ENCODE data around the gene IKZF3.

The IKZF3 gene

DNA sequence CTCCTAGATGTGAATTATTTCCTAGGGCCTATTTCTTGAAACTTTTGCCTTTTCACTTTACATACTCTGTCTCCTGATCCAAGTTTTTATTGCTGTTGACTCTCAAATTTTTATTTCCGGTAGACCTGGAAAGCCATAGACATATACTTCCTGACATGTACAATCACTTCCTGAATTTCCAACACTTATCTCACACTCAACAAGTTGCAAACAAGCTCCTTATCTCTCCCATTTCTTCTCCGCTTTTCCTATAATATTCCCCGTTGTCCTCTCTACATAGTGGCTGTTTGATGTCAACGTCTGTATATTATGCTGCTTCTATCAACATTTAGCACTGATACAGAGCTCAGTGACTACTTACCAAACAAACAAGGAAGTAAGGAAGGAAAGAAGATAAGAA lies 59.3 kb downstream of the IKZF3 start:
- 100% methylated on average over 1 to 2 of the region's 4 CpGs for WGBS, 2 donors (ENCODE audit: extremely low coverage in 2 of 2, insufficient read length in 2 of 2, insufficient replicate concordance in 1 of 2)
- DNase-seq (ENCODE audit: low spot score): no peak

GRCh38 chr17:39801055-39801454 lies 63.1 kb downstream of the IKZF3 start:
- H2BK15ac ChIP-seq (ENCODE audit: low read length): no peak overlapping the region
- no peak for DNase-seq (ENCODE audit: low spot score)
- peaks cover 0 to 5% of the 10 kb centered on the region in 2 donors for H3K4me1 ChIP-seq (ENCODE audit: control insufficient read depth in 2 of 2, insufficient read depth in 1 of 2, low read depth in 1 of 2, low read length in 2 of 2)
- no peak overlapping the region for H2AFZ ChIP-seq (ENCODE audit: low read length)
- H4K91ac ChIP-seq (ENCODE audit: low read depth, low read length, poor library complexity): no peak overlapping the region
- no peak overlapping the region for H3K14ac ChIP-seq (ENCODE audit: low read length)
- H2BK5ac ChIP-seq (ENCODE audit: low read length): no peak overlapping the region
- H3K79me1 ChIP-seq (ENCODE audit: low read depth, low read length): no peaks in the 10 kb centered on the region
- no peak overlapping the region for H2BK12ac ChIP-seq (ENCODE audit: low read length)
- no peak overlapping the region for H3K4ac ChIP-seq (ENCODE audit: low read length)
- H4K8ac ChIP-seq (ENCODE audit: low read depth, low read length): no peak overlapping the region
- no peaks in the 10 kb centered on the region for H3K36me3 ChIP-seq (replicated peaks in 1 of 2; ENCODE audit: control insufficient read depth in 2 of 2, insufficient read depth in 2 of 2, low read length in 2 of 2)
- H3K23ac ChIP-seq (ENCODE audit: low read depth, low read length, poor library complexity): no peak overlapping the region
- no peak overlapping the region for H3K9ac ChIP-seq (ENCODE audit: low read depth, low read length, poor library complexity)
- no peak overlapping the region for H2AK5ac ChIP-seq (ENCODE audit: low read depth, low read length)
- WGBS, 2 donors (ENCODE audit: extremely low coverage in 2 of 2, insufficient read length in 2 of 2, insufficient replicate concordance in 1 of 2): no CpG with 5 or more reads among the region's 4 CpGs
- no peak overlapping the region for H3K4me2 ChIP-seq (ENCODE audit: insufficient read depth, low read length, poor library complexity, severe bottlenecking)
- no peak overlapping the region for H2BK120ac ChIP-seq (ENCODE audit: low read depth, low read length)
- H3K18ac ChIP-seq (ENCODE audit: low read length): no peak overlapping the region
- peaks cover 0 to 20% (median 0%) of the 10 kb centered on the region in 3 experiments for H3K27me3 ChIP-seq (ENCODE audit: control insufficient read depth in 3 of 3, insufficient read depth in 3 of 3, low read depth in 1 of 3, low read length in 3 of 3)
- H3K9me3 ChIP-seq (replicated peaks in 1 of 2; ENCODE audit: control insufficient read depth in 2 of 2, insufficient read depth in 1 of 2, low read depth in 1 of 2, low read length in 2 of 2): no peaks in the 10 kb centered on the region
- no peak overlapping the region for H3K4me3 ChIP-seq (ENCODE audit: low read length in 2 of 2)
- no peak overlapping the region for H3K27ac ChIP-seq (replicated peaks; ENCODE audit: low read length)

More for the DNA sequence above, 59.3 kb downstream of the IKZF3 start:
- Histone ChIP-seq H3K27ac (replicated peaks; ENCODE audit: low read length) (no peak overlapping the region), H2BK120ac (ENCODE audit: low read depth, low read length) (no peak overlapping the region), H2BK15ac (ENCODE audit: low read length) (no peak overlapping the region), H3K14ac (ENCODE audit: low read length) (no peak overlapping the region), H3K4me1 (ENCODE audit: control insufficient read depth in 2 of 2, insufficient read depth in 1 of 2, low read depth in 1 of 2, low read length in 2 of 2) (peaks cover 0 to 5% of the 10 kb centered on the region in 2 donors), H3K4me2 (ENCODE audit: insufficient read depth, low read length, poor library complexity, severe bottlenecking) (no peak overlapping the region), H2BK12ac (ENCODE audit: low read length) (no peak overlapping the region), H2AK5ac (ENCODE audit: low read depth, low read length) (no peak overlapping the region), H3K4ac (ENCODE audit: low read length) (no peak overlapping the region), H2BK5ac (ENCODE audit: low read length) (no peak overlapping the region), H3K23ac (ENCODE audit: low read depth, low read length, poor library complexity) (no peak overlapping the region), H4K91ac (ENCODE audit: low read depth, low read length, poor library complexity) (no peak overlapping the region), H4K8ac (ENCODE audit: low read depth, low read length) (no peak overlapping the region), H3K27me3 (ENCODE audit: control insufficient read depth in 3 of 3, insufficient read depth in 3 of 3, low read depth in 1 of 3, low read length in 3 of 3) (peaks cover 0 to 44% (median 0%) of the 10 kb centered on the region in 3 experiments), H3K36me3 (replicated peaks in 1 of 2; ENCODE audit: control insufficient read depth in 2 of 2, insufficient read depth in 2 of 2, low read length in 2 of 2) (no peaks in the 10 kb centered on the region), H3K79me1 (ENCODE audit: low read depth, low read length) (no peaks in the 10 kb centered on the region), H3K18ac (ENCODE audit: low read length) (no peak overlapping the region), H3K9ac (ENCODE audit: low read depth, low read length, poor library complexity) (no peak overlapping the region), H3K9me3 (replicated peaks in 1 of 2; ENCODE audit: control insufficient read depth in 2 of 2, insufficient read depth in 1 of 2, low read depth in 1 of 2, low read length in 2 of 2) (no peaks in the 10 kb centered on the region), H2AFZ (ENCODE audit: low read length) (no peak overlapping the region), H3K4me3 (ENCODE audit: low read length in 2 of 2) (no peak overlapping the region)

DNA sequence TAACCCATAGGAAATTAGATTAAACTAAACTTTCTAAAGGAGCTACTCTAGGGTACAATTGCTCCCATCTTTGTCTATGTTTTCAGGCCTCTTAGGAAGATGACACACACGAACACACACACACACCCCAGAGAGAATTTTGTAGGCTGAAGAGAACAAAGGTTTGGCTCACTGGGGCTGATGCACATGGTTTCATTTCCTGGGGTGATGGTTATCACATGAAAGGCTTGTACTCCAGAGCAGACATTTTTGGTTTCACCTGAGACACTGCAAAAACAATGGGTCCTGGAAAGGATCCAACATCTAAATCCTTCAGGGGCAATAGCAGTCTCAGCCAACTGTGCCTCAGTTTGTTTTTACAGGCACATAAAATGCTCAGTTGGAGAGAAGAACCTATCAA lies 63.6 kb downstream of the IKZF3 start:
- Histone ChIP-seq H4K91ac (ENCODE audit: low read depth, low read length, poor library complexity) (no peak overlapping the region), H3K9ac (ENCODE audit: low read depth, low read length, poor library complexity) (no peak overlapping the region), H3K27me3 (ENCODE audit: control insufficient read depth in 3 of 3, insufficient read depth in 3 of 3, low read depth in 1 of 3, low read length in 3 of 3) (peaks cover 0 to 16% (median 0%) of the 10 kb centered on the region in 3 experiments), H3K9me3 (replicated peaks in 1 of 2; ENCODE audit: control insufficient read depth in 2 of 2, insufficient read depth in 1 of 2, low read depth in 1 of 2, low read length in 2 of 2) (no peaks in the 10 kb centered on the region), H2BK5ac (ENCODE audit: low read length) (no peak overlapping the region), H3K36me3 (replicated peaks in 1 of 2; ENCODE audit: control insufficient read depth in 2 of 2, insufficient read depth in 2 of 2, low read length in 2 of 2) (no peaks in the 10 kb centered on the region), H3K4ac (ENCODE audit: low read length) (no peak overlapping the region), H3K79me1 (ENCODE audit: low read depth, low read length) (no peaks in the 10 kb centered on the region), H3K4me2 (ENCODE audit: insufficient read depth, low read length, poor library complexity, severe bottlenecking) (no peak overlapping the region), H3K4me3 (ENCODE audit: low read length in 2 of 2) (no peak overlapping the region), H2AK5ac (ENCODE audit: low read depth, low read length) (no peak overlapping the region), H3K27ac (replicated peaks; ENCODE audit: low read length) (no peak overlapping the region), H4K8ac (ENCODE audit: low read depth, low read length) (no peak overlapping the region), H2BK12ac (ENCODE audit: low read length) (no peak overlapping the region), H2BK15ac (ENCODE audit: low read length) (no peak overlapping the region), H3K4me1 (ENCODE audit: control insufficient read depth in 2 of 2, insufficient read depth in 1 of 2, low read depth in 1 of 2, low read length in 2 of 2) (peaks cover 0 to 5% of the 10 kb centered on the region in 2 donors), H3K14ac (ENCODE audit: low read length) (no peak overlapping the region), H3K23ac (ENCODE audit: low read depth, low read length, poor library complexity) (no peak overlapping the region), H2AFZ (ENCODE audit: low read length) (no peak overlapping the region), H3K18ac (ENCODE audit: low read length) (no peak overlapping the region), H2BK120ac (ENCODE audit: low read depth, low read length) (no peak overlapping the region)
- WGBS, 2 donors (ENCODE audit: extremely low coverage in 2 of 2, insufficient read length in 2 of 2, insufficient replicate concordance in 1 of 2): no CpG with 5 or more reads among the region's 1 CpG
- no peak for DNase-seq (ENCODE audit: low spot score)

- H2BK12ac ChIP-seq (ENCODE audit: low read length): no peak overlapping the region
Observed at GRCh38 chr17:39799395-39799794, 64.7 kb downstream of the IKZF3 start.

More at GRCh38 chr17:39799395-39799794, 64.7 kb downstream of the IKZF3 start:
- Histone ChIP-seq H2AK5ac (ENCODE audit: low read depth, low read length) (no peak overlapping the region), H3K14ac (ENCODE audit: low read length) (no peak overlapping the region), H3K27ac (replicated peaks; ENCODE audit: low read length) (no peak overlapping the region), H3K79me1 (ENCODE audit: low read depth, low read length) (no peaks in the 10 kb centered on the region), H3K9me3 (replicated peaks in 1 of 2; ENCODE audit: control insufficient read depth in 2 of 2, insufficient read depth in 1 of 2, low read depth in 1 of 2, low read length in 2 of 2) (no peaks in the 10 kb centered on the region), H4K8ac (ENCODE audit: low read depth, low read length) (no peak overlapping the region), H3K4me2 (ENCODE audit: insufficient read depth, low read length, poor library complexity, severe bottlenecking) (no peak overlapping the region), H3K9ac (ENCODE audit: low read depth, low read length, poor library complexity) (no peak overlapping the region), H3K4ac (ENCODE audit: low read length) (no peak overlapping the region), H2BK5ac (ENCODE audit: low read length) (no peak overlapping the region), H3K18ac (ENCODE audit: low read length) (no peak overlapping the region), H2BK120ac (ENCODE audit: low read depth, low read length) (no peak overlapping the region), H3K23ac (ENCODE audit: low read depth, low read length, poor library complexity) (no peak overlapping the region), H2AFZ (ENCODE audit: low read length) (no peak overlapping the region), H3K4me1 (ENCODE audit: control insufficient read depth in 2 of 2, insufficient read depth in 1 of 2, low read depth in 1 of 2, low read length in 2 of 2) (peaks cover 0 to 5% of the 10 kb centered on the region in 2 donors), H3K27me3 (ENCODE audit: control insufficient read depth in 3 of 3, insufficient read depth in 3 of 3, low read depth in 1 of 3, low read length in 3 of 3) (peaks cover 0 to 13% (median 0%) of the 10 kb centered on the region in 3 experiments), H3K36me3 (replicated peaks in 1 of 2; ENCODE audit: control insufficient read depth in 2 of 2, insufficient read depth in 2 of 2, low read length in 2 of 2) (no peaks in the 10 kb centered on the region), H2BK15ac (ENCODE audit: low read length) (no peak overlapping the region), H4K91ac (ENCODE audit: low read depth, low read length, poor library complexity) (no peak overlapping the region), H3K4me3 (ENCODE audit: low read length in 2 of 2) (no peak overlapping the region)
- DNase-seq (ENCODE audit: low spot score): no peak
- WGBS, 2 donors (ENCODE audit: extremely low coverage in 2 of 2, insufficient read length in 2 of 2, insufficient replicate concordance in 1 of 2): no CpG with 5 or more reads among the region's 1 CpG
